ENCODE measurements around the gene ROS1. TPM values are rescaled to one million over a fixed set of nuclear protein-coding genes. Genes with fewer than 3 reads are reported as not detected.

ROS1 gene
- total RNA-seq, 2 donors from 2014 or later, result 0.23 to 0.34 TPM

GRCh38 chr6:117399126-117399525 is 26.6 kb downstream of the ROS1 start:
- intact Hi-C loops (cut with DNase I), result no loop called here
- Histone ChIP-seq H3K4me1 (replicated peaks) (no peaks in the 10 kb centered on the region), H3K27me3 (replicated peaks; ENCODE audit: insufficient read depth) (no peaks in the 10 kb centered on the region), H3K27ac (no peak overlapping the region), H3K9me3 (no peaks in the 10 kb centered on the region), H3K4me3 (no peak overlapping the region), H3K36me3 (no peaks in the 10 kb centered on the region)
- no peak for TF ChIP-seq POLR2A (IDR thresholded peaks at IDR 0.05)
- TF ChIP-seq POLR2AphosphoS5 (IDR thresholded peaks at IDR 0.05), result no peak
- TF ChIP-seq CTCF (IDR thresholded peaks at IDR 0.05), result no peak
- 94% methylated on average over 5 of the region's 5 CpGs for WGBS
- no peak for DNase-seq (ENCODE audit: low spot score)

GRCh38 chr6:117397536-117398227 is 28.1 kb downstream of the ROS1 start:
- no peaks in the 10 kb centered on the region for H3K36me3 ChIP-seq
- 49% methylated on average over 3 of the region's 3 CpGs for WGBS
- intact Hi-C loops (cut with DNase I), result no loop called here
- H3K9me3 ChIP-seq, result no peaks in the 10 kb centered on the region
- no peak overlapping the region for H3K4me3 ChIP-seq
- no peaks in the 10 kb centered on the region for H3K27me3 ChIP-seq (replicated peaks; ENCODE audit: insufficient read depth)
- H3K4me1 ChIP-seq (replicated peaks), result no peaks in the 10 kb centered on the region
- TF ChIP-seq POLR2A (IDR thresholded peaks at IDR 0.05) (no peak), POLR2AphosphoS5 (IDR thresholded peaks at IDR 0.05) (no peak), CTCF (IDR thresholded peaks at IDR 0.05) (no peak)
- H3K27ac ChIP-seq, result no peak overlapping the region
- DNase-seq (ENCODE audit: low spot score), result no peak

GRCh38 chr6:117396228-117396627 is 29.5 kb downstream of the ROS1 start:
- Histone ChIP-seq H3K9me3 (no peaks in the 10 kb centered on the region), H3K4me3 (no peak overlapping the region), H3K36me3 (no peaks in the 10 kb centered on the region), H3K27me3 (replicated peaks; ENCODE audit: insufficient read depth) (no peaks in the 10 kb centered on the region), H3K4me1 (replicated peaks) (no peaks in the 10 kb centered on the region), H3K27ac (no peak overlapping the region)
- intact Hi-C loops (cut with DNase I), result no loop called here
- 22% methylated on average over 4 of the region's 4 CpGs for WGBS
- TF ChIP-seq POLR2A (IDR thresholded peaks at IDR 0.05), result no peak
- no peak for TF ChIP-seq POLR2AphosphoS5 (IDR thresholded peaks at IDR 0.05)
- no peak for TF ChIP-seq CTCF (IDR thresholded peaks at IDR 0.05)
- no peak for DNase-seq (ENCODE audit: low spot score)

- Histone ChIP-seq H3K4me1 (replicated peaks) (no peaks in the 10 kb centered on the region), H3K4me3 (no peak overlapping the region), H3K9me3 (no peaks in the 10 kb centered on the region), H3K27ac (no peak overlapping the region), H3K27me3 (replicated peaks; ENCODE audit: insufficient read depth) (no peaks in the 10 kb centered on the region), H3K36me3 (no peaks in the 10 kb centered on the region)
- intact Hi-C loops (cut with DNase I), result no loop called here
- 54% methylated on average over 1 of the region's 1 CpG for WGBS
- TF ChIP-seq CTCF (IDR thresholded peaks at IDR 0.05) (no peak), POLR2AphosphoS5 (IDR thresholded peaks at IDR 0.05) (no peak), POLR2A (IDR thresholded peaks at IDR 0.05) (no peak)
- no peak for DNase-seq (ENCODE audit: low spot score)
These were observed 30.6 kb downstream of the ROS1 start for GRCh38 chr6:117395164-117395563.

GRCh38 chr6:117393045-117393444 is 32.7 kb downstream of the ROS1 start:
- Histone ChIP-seq H3K4me1 (replicated peaks) (no peaks in the 10 kb centered on the region), H3K4me3 (no peak overlapping the region), H3K27me3 (replicated peaks; ENCODE audit: insufficient read depth) (no peaks in the 10 kb centered on the region), H3K27ac (no peak overlapping the region), H3K9me3 (no peaks in the 10 kb centered on the region), H3K36me3 (no peaks in the 10 kb centered on the region)
- intact Hi-C loops (cut with DNase I), result no loop called here
- TF ChIP-seq POLR2A (IDR thresholded peaks at IDR 0.05) (no peak), POLR2AphosphoS5 (IDR thresholded peaks at IDR 0.05) (no peak), CTCF (IDR thresholded peaks at IDR 0.05) (no peak)
- 91% methylated on average over 2 of the region's 2 CpGs for WGBS
- DNase-seq (ENCODE audit: low spot score), result no peak
